LNCaP clone FGC (cell line): Measurements from ENCODE around the gene KCNIP2.

Experiments used
- DNase-seq: peaks from one replicate; pipeline ENCODE4 v3.0.0-alpha.2; 2011; ENCODE audit warnings: low read depth
- H3K4me3 ChIP-seq: 2 replicates; pipeline ENCODE4 v1.5.1; 2011; ENCODE audit warnings: mild to moderate bottlenecking, low read depth, low read length, control low read depth
- TF ChIP-seq, protein P1 (sequence below): IDR thresholded peaks from 2 replicates; pipeline ENCODE4 v1.5.1; 2012; ENCODE audit warnings: mild to moderate bottlenecking; ENCODE audit not compliant: control insufficient read depth, insufficient read depth; ENCODE audit errors: extremely low read depth

The KCNIP2 gene

DNA sequence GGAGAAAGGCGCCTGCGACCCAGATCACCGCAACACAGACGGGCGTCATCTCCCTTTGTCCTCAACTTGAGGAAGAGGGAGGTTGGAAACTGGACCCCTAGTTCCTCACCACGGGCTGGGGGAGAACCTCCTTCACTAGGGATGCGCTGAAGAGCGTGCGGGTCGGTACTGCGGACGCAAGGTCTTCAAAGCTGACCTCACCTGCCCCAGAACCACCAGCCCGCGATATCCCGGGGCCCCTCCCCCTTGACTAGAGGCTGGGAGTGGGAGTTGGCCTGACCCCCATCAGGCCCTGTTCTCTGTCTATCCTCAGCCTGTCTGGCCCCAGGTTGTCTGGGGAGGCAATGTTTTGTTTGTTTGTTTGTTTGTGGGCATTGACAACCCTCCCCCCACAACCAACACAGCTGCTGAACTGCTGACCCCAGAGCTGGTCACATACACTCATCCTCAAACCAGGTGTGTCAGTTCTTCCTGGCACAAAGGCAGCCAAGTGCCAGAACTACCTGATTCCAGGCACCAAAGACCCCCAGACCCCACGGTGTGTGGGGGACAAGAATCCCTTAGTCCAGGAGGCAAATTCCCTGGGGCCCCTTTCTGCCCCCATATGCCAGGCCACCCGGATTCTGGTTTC lies 63.3 kb downstream of the KCNIP2 start:
- peak overlapping the region; percentile 6; the same call in 1 of the 2 replicates for H3K4me3 ChIP-seq
- no peak for DNase-seq
- TF ChIP-seq, protein P1, sequence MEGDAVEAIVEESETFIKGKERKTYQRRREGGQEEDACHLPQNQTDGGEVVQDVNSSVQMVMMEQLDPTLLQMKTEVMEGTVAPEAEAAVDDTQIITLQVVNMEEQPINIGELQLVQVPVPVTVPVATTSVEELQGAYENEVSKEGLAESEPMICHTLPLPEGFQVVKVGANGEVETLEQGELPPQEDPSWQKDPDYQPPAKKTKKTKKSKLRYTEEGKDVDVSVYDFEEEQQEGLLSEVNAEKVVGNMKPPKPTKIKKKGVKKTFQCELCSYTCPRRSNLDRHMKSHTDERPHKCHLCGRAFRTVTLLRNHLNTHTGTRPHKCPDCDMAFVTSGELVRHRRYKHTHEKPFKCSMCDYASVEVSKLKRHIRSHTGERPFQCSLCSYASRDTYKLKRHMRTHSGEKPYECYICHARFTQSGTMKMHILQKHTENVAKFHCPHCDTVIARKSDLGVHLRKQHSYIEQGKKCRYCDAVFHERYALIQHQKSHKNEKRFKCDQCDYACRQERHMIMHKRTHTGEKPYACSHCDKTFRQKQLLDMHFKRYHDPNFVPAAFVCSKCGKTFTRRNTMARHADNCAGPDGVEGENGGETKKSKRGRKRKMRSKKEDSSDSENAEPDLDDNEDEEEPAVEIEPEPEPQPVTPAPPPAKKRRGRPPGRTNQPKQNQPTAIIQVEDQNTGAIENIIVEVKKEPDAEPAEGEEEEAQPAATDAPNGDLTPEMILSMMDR = no peak

DNA sequence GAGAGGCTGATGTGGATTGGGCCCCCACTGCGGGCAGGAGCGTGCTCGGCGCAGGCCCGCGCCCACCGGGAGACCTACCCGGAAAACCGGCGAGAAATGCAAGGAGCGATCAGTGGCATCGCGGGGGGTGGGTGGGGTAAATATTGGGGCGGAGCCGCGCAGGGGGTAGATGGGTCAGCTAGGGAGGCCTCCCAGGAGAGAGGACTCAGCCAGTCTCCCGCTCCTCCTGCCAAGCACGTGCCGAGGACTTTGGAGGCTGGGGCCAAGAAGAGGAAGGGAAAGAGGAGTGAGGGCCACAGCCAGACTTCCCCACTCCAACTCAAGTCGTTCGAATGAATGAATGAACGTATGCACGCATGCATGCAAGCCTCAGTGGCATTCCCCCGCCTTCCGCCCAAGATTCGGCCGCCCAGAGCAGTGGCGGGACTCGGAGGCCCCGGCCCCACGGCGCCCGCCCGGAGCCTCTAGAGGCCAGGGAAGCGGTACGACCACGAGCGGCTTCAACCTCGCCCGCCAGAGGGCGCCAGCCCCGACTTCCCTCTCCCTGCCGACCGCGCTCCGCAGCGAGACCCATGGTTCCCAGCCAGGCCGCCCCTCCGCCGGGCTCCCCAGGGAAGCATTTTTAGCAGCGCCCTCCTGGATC lies 63.9 kb downstream of the KCNIP2 start:
- no peak for DNase-seq
- peak overlapping the region; percentile 6; the same call in 1 of the 2 replicates for H3K4me3 ChIP-seq

DNA sequence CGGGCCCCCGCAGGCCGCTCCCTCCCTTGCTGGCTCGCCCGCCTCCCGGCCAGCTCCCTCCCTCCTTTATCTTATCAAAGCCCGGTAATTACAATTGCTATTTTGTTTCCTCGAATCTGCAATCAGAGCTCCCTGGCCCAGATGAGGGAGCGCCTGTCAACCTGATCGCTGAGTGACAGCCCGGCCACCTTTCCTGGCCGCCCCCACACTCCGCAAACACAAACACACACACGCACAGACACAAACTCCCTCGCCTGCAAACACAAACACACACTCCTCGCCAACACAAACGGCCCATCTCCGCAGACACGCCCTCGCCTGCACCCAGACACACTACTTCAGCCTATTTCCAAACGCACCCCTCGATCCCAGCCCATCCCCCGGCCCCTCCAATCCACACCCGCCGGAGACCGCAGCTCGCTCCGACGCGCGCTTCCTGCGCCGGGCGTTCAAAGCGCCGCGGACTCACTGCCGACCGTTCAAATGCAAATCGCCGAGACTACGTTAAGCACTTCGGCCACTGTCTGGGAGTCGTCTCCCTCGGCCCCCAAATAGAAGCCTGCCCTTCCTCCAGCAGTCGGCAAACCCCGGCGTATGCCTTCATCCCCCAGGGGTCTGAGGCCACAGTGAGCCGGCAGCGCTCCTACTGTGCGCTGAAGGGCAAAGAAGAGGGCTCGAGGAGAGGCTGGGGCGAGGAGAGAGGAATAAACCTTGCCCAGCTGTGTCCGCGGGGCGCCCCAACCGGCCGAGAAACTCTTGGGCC lies 64.6 kb downstream of the KCNIP2 start:
- DNase-seq = no peak
- no peak overlapping the region for H3K4me3 ChIP-seq
- TF ChIP-seq, protein P1 = no peak

More for the DNA sequence above, 63.9 kb downstream of the KCNIP2 start:
- TF ChIP-seq, protein P1 = peak; percentile 70

DNA sequence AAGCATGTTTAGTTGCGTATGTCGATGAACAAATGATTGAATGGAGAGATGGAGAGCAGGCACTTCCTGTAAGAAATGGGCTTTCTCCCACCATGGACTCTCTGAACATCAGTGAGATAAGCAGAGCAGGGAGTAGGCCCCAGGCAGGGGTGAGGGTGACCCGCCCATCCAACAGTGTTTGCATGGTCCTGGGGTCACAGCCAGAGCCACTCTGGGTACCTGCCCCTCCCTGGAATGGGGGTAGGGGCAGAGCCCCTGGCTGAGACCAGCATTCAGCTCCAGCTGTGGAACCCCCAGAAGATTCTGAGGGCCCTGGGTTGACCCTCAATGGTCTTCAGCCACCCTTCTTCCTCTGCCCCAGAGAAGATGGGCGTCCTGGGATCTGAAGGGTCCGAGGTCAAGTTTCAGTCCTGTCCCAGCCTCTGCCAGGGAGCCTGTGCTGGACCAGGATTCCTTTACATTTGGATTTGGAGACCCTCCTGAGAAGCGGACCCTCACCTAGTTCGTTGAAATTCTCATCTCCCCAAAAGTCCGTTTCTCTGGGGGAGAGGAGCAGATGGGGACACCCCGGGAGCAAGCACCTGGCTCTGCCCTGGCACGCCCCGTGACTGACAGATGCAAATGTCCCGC lies 65.3 kb downstream of the KCNIP2 start:
- TF ChIP-seq, protein P1 = no peak
- no peak overlapping the region for H3K4me3 ChIP-seq
- DNase-seq = no peak

DNA sequence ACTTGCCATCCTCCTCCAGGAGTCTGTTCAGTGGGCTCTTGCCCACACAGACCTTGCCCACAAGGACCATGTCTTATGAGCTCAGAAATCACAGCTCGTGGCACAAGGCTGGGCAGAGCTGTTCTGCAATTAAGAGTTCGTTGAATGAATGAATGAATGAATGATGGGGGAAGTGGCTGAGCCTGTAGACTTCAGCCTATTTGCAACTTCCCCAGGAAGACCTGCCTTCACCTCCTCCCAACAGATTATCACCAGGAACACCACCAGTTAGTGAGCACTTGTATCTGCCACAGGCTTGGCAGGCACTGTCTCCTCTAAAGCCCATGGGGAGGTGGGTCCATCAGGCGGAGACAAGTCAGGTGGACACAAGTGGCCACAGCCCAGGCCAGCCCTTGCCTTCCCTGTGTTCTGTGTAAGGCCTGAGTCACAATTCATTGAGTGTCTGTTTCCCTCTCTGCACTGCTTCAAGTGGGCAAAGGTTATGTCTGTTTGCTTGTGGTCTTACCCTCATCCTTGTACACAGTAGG lies 65.9 kb downstream of the KCNIP2 start:
- TF ChIP-seq, protein P1 = no peak
- H3K4me3 ChIP-seq = no peak overlapping the region
- no peak for DNase-seq

DNA sequence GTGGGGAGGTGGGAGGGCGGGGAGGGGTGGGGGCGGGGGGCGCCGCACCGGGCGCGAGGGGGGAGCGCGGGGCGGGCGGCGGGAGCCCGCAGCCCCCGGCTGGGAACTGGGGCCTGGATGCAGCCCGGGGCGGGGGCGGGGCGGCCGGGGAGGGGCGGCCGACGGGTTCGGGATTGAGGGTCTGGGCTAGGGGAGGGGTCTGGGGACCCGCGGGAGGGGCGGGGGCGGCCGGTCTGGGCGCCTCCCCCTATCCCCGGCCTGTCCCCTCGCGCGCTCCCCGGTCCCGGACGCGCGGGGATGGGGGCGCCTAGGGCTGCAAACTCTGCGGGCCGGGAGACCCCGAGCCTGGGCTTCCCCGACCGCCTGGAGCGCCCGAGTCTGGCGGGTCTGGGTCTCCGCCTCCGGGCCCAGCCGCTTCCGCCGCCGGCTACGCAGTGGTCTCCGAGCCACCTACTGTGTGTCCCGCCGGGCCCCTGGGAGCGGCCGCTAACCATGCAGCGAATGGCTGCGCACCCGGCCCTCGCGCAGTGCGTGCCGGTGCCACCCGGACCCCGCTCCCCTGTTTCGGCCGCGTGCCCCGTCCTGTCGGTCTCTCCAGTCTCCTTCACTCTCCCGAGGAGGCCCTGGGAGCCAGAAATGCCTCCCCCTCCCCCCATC lies 67.3 kb downstream of the KCNIP2 start:
- H3K4me3 ChIP-seq = no peak overlapping the region
- TF ChIP-seq, protein P1 = no peak
- DNase-seq = no peak
